ENCODE results near the gene RSRC1. TPM values are rescaled to one million over a fixed set of nuclear protein-coding genes. Genes with fewer than 3 reads are reported as not detected.
"Not testable (repeated sequence)": the region's sequence is repeated elsewhere in the genome, so short reads cannot be mapped to it uniquely, and the experiment has no call there.

The RSRC1 gene
- total RNA-seq, 8 experiments from 2014 or later, result 38.3 to 159 (median 45.1) TPM

GRCh38 chr3:158368271-158368670 is 258.4 kb downstream of the RSRC1 start:
- ATAC-seq (replicated peaks in 6 of 8), result no peak
- no peak overlapping the region for H3K27ac ChIP-seq
- 20 to 75% (median 43%) methylated on average over 1 to 2 of the region's 2 CpGs; no CpG with 5 or more reads in 6 of the 10 experiments for whole genome bisulfite sequencing, 10 experiments
- in situ Hi-C loops (cut with MboI; ENCODE audit: low pct_unique_long_range_greater_than_20kb in 2 of 9, low sequenced_read_pairs in 9 of 9, unreplicated experiment in 9 of 9), result no loop called here
- no peak overlapping the region for H3K4me3 ChIP-seq
- H3K4me1 ChIP-seq (replicated peaks in 1 of 2), result peaks cover 0 to 3% of the 10 kb centered on the region in 2 donors

GRCh38 chr3:158369279-158369678 is 259.4 kb downstream of the RSRC1 start:
- in situ Hi-C loops (cut with MboI; ENCODE audit: low pct_unique_long_range_greater_than_20kb in 2 of 9, low sequenced_read_pairs in 9 of 9, unreplicated experiment in 9 of 9), result no loop called here
- Histone ChIP-seq H3K4me3 (no peak overlapping the region), H3K4me1 (replicated peaks in 1 of 2) (peaks cover 0 to 3% of the 10 kb centered on the region in 2 donors), H3K27ac (no peak overlapping the region)
- ATAC-seq (replicated peaks in 6 of 8), result no peak
- 63 to 100% (median 88%) methylated on average over 1 of the region's 1 CpG; no CpG with 5 or more reads in 2 of the 10 experiments for WGBS, 10 experiments

- no peak for ATAC-seq (replicated peaks in 6 of 8)
- Histone ChIP-seq H3K4me1 (replicated peaks in 1 of 2) (no peaks in the 10 kb centered on the region), H3K4me3 (no peak overlapping the region), H3K27ac (no peak overlapping the region)
- WGBS, 10 experiments, result 60 to 100% (median 77%) methylated on average over 1 to 4 of the region's 4 CpGs; no CpG with 5 or more reads in 2 of the 10 experiments
- in situ Hi-C loops (cut with MboI; ENCODE audit: low pct_unique_long_range_greater_than_20kb in 2 of 9, low sequenced_read_pairs in 9 of 9, unreplicated experiment in 9 of 9), result no loop called here
Observed at GRCh38 chr3:158379517-158379916, 269.6 kb downstream of the RSRC1 start.

GRCh38 chr3:158381262-158381868 is 271.5 kb downstream of the RSRC1 start:
- ATAC-seq (replicated peaks in 6 of 8), result peak in 7 of 8 experiments; percentile 13 to 76 (median 35)
- Histone ChIP-seq H3K4me1 (replicated peaks in 1 of 2) (no peaks in the 10 kb centered on the region), H3K4me3 (no peak overlapping the region), H3K27ac (no peak overlapping the region)
- WGBS, 10 experiments, result 14 to 100% (median 92%) methylated on average over 1 to 2 of the region's 2 CpGs; no CpG with 5 or more reads in 3 of the 10 experiments
- in situ Hi-C loops (cut with MboI; ENCODE audit: low pct_unique_long_range_greater_than_20kb in 2 of 9, low sequenced_read_pairs in 9 of 9, unreplicated experiment in 9 of 9), result no loop called here

- ATAC-seq (replicated peaks in 6 of 8), result peak in 2 of 8 experiments; percentile 18 to 38
- Histone ChIP-seq H3K27ac (no peak overlapping the region), H3K4me1 (replicated peaks in 1 of 2) (no peaks in the 10 kb centered on the region), H3K4me3 (no peak overlapping the region)
- in situ Hi-C loops (cut with MboI; ENCODE audit: low pct_unique_long_range_greater_than_20kb in 2 of 9, low sequenced_read_pairs in 9 of 9, unreplicated experiment in 9 of 9), result no loop called here
- WGBS, 10 experiments, result 30 to 71% (median 44%) methylated on average over 2 of the region's 2 CpGs; no CpG with 5 or more reads in 3 of the 10 experiments
Observed at GRCh38 chr3:158382479-158382878, 272.6 kb downstream of the RSRC1 start.

GRCh38 chr3:158384019-158384418 is 274.1 kb downstream of the RSRC1 start:
- Histone ChIP-seq H3K27ac (no peak overlapping the region), H3K4me3 (no peak overlapping the region), H3K4me1 (replicated peaks in 1 of 2) (no peaks in the 10 kb centered on the region)
- no peak for ATAC-seq (replicated peaks in 6 of 8)
- WGBS, 10 experiments, result 83 to 100% (median 94%) methylated on average over 2 of the region's 2 CpGs; no CpG with 5 or more reads in 2 of the 10 experiments
- in situ Hi-C loops (cut with MboI; ENCODE audit: low pct_unique_long_range_greater_than_20kb in 2 of 9, low sequenced_read_pairs in 9 of 9, unreplicated experiment in 9 of 9), result no loop called here

- no peak for ATAC-seq (replicated peaks in 6 of 8)
- WGBS, 10 experiments, result 89 to 100% (median 100%) methylated on average over 1 to 2 of the region's 2 CpGs
Observed at GRCh38 chr3:158395421-158395820, 285.5 kb downstream of the RSRC1 start.

GRCh38 chr3:158402590-158402989 is 292.7 kb downstream of the RSRC1 start:
- in situ Hi-C loops (cut with MboI; ENCODE audit: low pct_unique_long_range_greater_than_20kb in 2 of 9, low sequenced_read_pairs in 9 of 9, unreplicated experiment in 9 of 9), result no loop called here
- Histone ChIP-seq H3K4me3 (no peak overlapping the region), H3K4me1 (replicated peaks in 1 of 2) (peaks cover 0 to 3% of the 10 kb centered on the region in 2 donors), H3K27ac (no peak overlapping the region)
- ATAC-seq (replicated peaks in 6 of 8), result no peak

More at GRCh38 chr3:158395421-158395820, 285.5 kb downstream of the RSRC1 start:
- no peaks in the 10 kb centered on the region for H3K4me1 ChIP-seq (replicated peaks in 1 of 2)
- H3K27ac ChIP-seq, result no peak overlapping the region
- in situ Hi-C loops (cut with MboI; ENCODE audit: low pct_unique_long_range_greater_than_20kb in 2 of 9, low sequenced_read_pairs in 9 of 9, unreplicated experiment in 9 of 9), result no loop called here
- no peak overlapping the region for H3K4me3 ChIP-seq

GRCh38 chr3:158403013-158403412 is 293.1 kb downstream of the RSRC1 start:
- Histone ChIP-seq H3K4me1 (replicated peaks in 1 of 2) (peaks cover 0 to 3% of the 10 kb centered on the region in 2 donors), H3K4me3 (no peak overlapping the region), H3K27ac (no peak overlapping the region)
- ATAC-seq (replicated peaks in 6 of 8), result no peak
- in situ Hi-C loops (cut with MboI; ENCODE audit: low pct_unique_long_range_greater_than_20kb in 2 of 9, low sequenced_read_pairs in 9 of 9, unreplicated experiment in 9 of 9), result no loop called here
- WGBS, 10 experiments, result 80 to 100% (median 100%) methylated on average over 1 of the region's 1 CpG; no CpG with 5 or more reads in 2 of the 10 experiments

GRCh38 chr3:158404131-158404718 is 294.3 kb downstream of the RSRC1 start:
- Histone ChIP-seq H3K4me1 (replicated peaks in 1 of 2) (peaks cover 0 to 3% of the 10 kb centered on the region in 2 donors), H3K27ac (no peak overlapping the region), H3K4me3 (no peak overlapping the region)
- ATAC-seq (replicated peaks in 6 of 8), result no peak
- 30 to 100% (median 81%) methylated on average over 1 of the region's 1 CpG for WGBS, 10 experiments
- in situ Hi-C loops (cut with MboI; ENCODE audit: low pct_unique_long_range_greater_than_20kb in 2 of 9, low sequenced_read_pairs in 9 of 9, unreplicated experiment in 9 of 9), result no loop called here

- no peak overlapping the region for H3K4me3 ChIP-seq
- H3K27ac ChIP-seq, result no peak overlapping the region
- no peak for ATAC-seq (replicated peaks in 6 of 8)
- WGBS, 10 experiments, result 80 to 100% (median 94%) methylated on average over 1 to 2 of the region's 2 CpGs
- in situ Hi-C loops (cut with MboI; ENCODE audit: low pct_unique_long_range_greater_than_20kb in 2 of 9, low sequenced_read_pairs in 9 of 9, unreplicated experiment in 9 of 9), result no loop called here
- H3K4me1 ChIP-seq (replicated peaks in 1 of 2), result peaks cover 0 to 3% of the 10 kb centered on the region in 2 donors
Observed at GRCh38 chr3:158405507-158405906, 295.6 kb downstream of the RSRC1 start.

GRCh38 chr3:158407844-158408517 is 298.1 kb downstream of the RSRC1 start:
- no peak overlapping the region for H3K4me3 ChIP-seq
- 28 to 83% (median 71%) methylated on average over 1 to 4 of the region's 4 CpGs for WGBS, 10 experiments
- ATAC-seq (replicated peaks in 6 of 8), result no peak
- in situ Hi-C loops (cut with MboI; ENCODE audit: low pct_unique_long_range_greater_than_20kb in 2 of 9, low sequenced_read_pairs in 9 of 9, unreplicated experiment in 9 of 9), result no loop called here
- peaks cover 0 to 3% of the 10 kb centered on the region in 2 donors for H3K4me1 ChIP-seq (replicated peaks in 1 of 2)
- H3K27ac ChIP-seq, result no peak overlapping the region

- H3K27ac ChIP-seq; in situ Hi-C loops (cut with MboI; ENCODE audit: low pct_unique_long_range_greater_than_20kb in 2 of 9, low sequenced_read_pairs in 9 of 9, unreplicated experiment in 9 of 9); H3K4me3 ChIP-seq; ATAC-seq (replicated peaks in 6 of 8); H3K4me1 ChIP-seq (replicated peaks in 1 of 2): not testable (repeated sequence)
- WGBS, 10 experiments, result 9 to 100% (median 89%) methylated on average over 1 to 4 of the region's 5 CpGs
Observed at GRCh38 chr3:158408518-158408897, 298.6 kb downstream of the RSRC1 start.

All from motor neuron (in vitro differentiated cells).